ENCODE measurements around the gene DOCK3.

DOCK3 gene

GRCh38 chr3:50652709-50653108, 22.0 kb upstream of the DOCK3 start:
- peaks cover 0 to 6% (median 5%) of the 10 kb centered on the region in 3 donors for H3K36me3 ChIP-seq
- no peak overlapping the region for H3K4me3 ChIP-seq
- no peaks in the 10 kb centered on the region for H3K27me3 ChIP-seq
- H3K9me3 ChIP-seq: no peaks in the 10 kb centered on the region
- H3K4me1 ChIP-seq: peaks cover 0 to 18% (median 8%) of the 10 kb centered on the region in 4 donors
- no peak for DNase-seq
- intact Hi-C loops (cut with DNase I; ENCODE audit: low total_unique reads): no loop called here
- no peak overlapping the region for H3K27ac ChIP-seq
- TF ChIP-seq CTCF (IDR thresholded peaks at IDR 0.05): peak in 1 of 2 experiments; percentile 18

- Histone ChIP-seq H3K4me3 (no peak overlapping the region), H3K36me3 (peaks cover 0 to 3% (median 0%) of the 10 kb centered on the region in 3 donors), H3K9me3 (no peaks in the 10 kb centered on the region), H3K4me1 (peaks cover 0 to 8% (median 4%) of the 10 kb centered on the region in 4 donors), H3K27ac (no peak overlapping the region), H3K27me3 (no peaks in the 10 kb centered on the region)
- DNase-seq: no peak
- no peak for TF ChIP-seq CTCF (IDR thresholded peaks at IDR 0.05)
- intact Hi-C loops (cut with DNase I; ENCODE audit: low total_unique reads): no loop called here
Observed at GRCh38 chr3:50653937-50654595, 20.7 kb upstream of the DOCK3 start.

GRCh38 chr3:50655009-50655830, 19.5 kb upstream of the DOCK3 start:
- Histone ChIP-seq H3K9me3 (no peaks in the 10 kb centered on the region), H3K4me3 (no peak overlapping the region), H3K4me1 (no peaks in the 10 kb centered on the region), H3K36me3 (no peaks in the 10 kb centered on the region), H3K27me3 (no peaks in the 10 kb centered on the region), H3K27ac (no peak overlapping the region)
- no peak for TF ChIP-seq CTCF (IDR thresholded peaks at IDR 0.05)
- intact Hi-C loops (cut with DNase I; ENCODE audit: low total_unique reads): no loop called here
- peak in 1 of 2 donors; percentile 38 for DNase-seq

GRCh38 chr3:50656417-50657195, 18.1 kb upstream of the DOCK3 start:
- intact Hi-C loops (cut with DNase I; ENCODE audit: low total_unique reads): no loop called here
- DNase-seq: peak in 1 of 2 donors; percentile 25

More at GRCh38 chr3:50656417-50657195, 18.1 kb upstream of the DOCK3 start:
- TF ChIP-seq CTCF (IDR thresholded peaks at IDR 0.05): no peak
- Histone ChIP-seq H3K4me1 (no peaks in the 10 kb centered on the region), H3K36me3 (no peaks in the 10 kb centered on the region), H3K9me3 (no peaks in the 10 kb centered on the region), H3K27me3 (no peaks in the 10 kb centered on the region), H3K4me3 (no peak overlapping the region), H3K27ac (no peak overlapping the region)

Measured in tibial artery (tissue), 4 donors.